SU-DHL-6 (cell line): ENCODE results near the gene IER5.

Experiments used
- H2AFZ ChIP-seq: fragments of 200-600 bp; sonication (generic); 2 replicates; pipeline ENCODE4 v1.6.1; 2014; ENCODE audit warnings: low read depth, mild to moderate bottlenecking, moderate library complexity, mixed read lengths, antibody characterized with exemption, low read length; ENCODE audit not compliant: severe bottlenecking
- H3F3A ChIP-seq: fragments of 200-600 bp; shearing (Covaris generic); 2 replicates; pipeline ENCODE4 v1.6.0; 2016; ENCODE audit warnings: antibody characterized with exemption, mild to moderate bottlenecking; ENCODE audit not compliant: insufficient read depth
- H3K27ac ChIP-seq: fragments of 200-600 bp; sonication (generic); 2 replicates; pipeline ENCODE4 v1.5.1; 2016; ENCODE audit warnings: low read depth, mild to moderate bottlenecking, low read length, moderate library complexity, mixed read lengths
- H3K27me3 ChIP-seq: fragments of 200-600 bp; sonication (generic), shearing (Covaris generic); 2 replicates; pipeline ENCODE4 v1.6.0; 2014; ENCODE audit warnings: mild to moderate bottlenecking, low read length
- H3K36me3 ChIP-seq: fragments of 200-600 bp; sonication (generic); 2 replicates; pipeline ENCODE4 v1.6.1; 2014; ENCODE audit warnings: mild to moderate bottlenecking, low read length, mixed read lengths
- H3K4me2 ChIP-seq: fragments of 300-600, 200-600 bp; shearing (Covaris generic), sonication (generic); 2 replicates; pipeline ENCODE4 v1.6.0; 2014; ENCODE audit warnings: low read length, low read depth, mild to moderate bottlenecking; ENCODE audit not compliant: poor library complexity, severe bottlenecking
- H3K4me3 ChIP-seq: fragments of 200-600 bp; sonication (generic); 2 replicates; pipeline ENCODE4 v1.5.1; 2014; ENCODE audit warnings: antibody characterized with exemption, low read length, mild to moderate bottlenecking, mixed read lengths; ENCODE audit not compliant: insufficient read depth, poor library complexity, severe bottlenecking
- H3K79me2 ChIP-seq: fragments of 200-600 bp; sonication (generic); 2 replicates; pipeline ENCODE4 v1.6.1; 2014; ENCODE audit warnings: mild to moderate bottlenecking, low read length, moderate library complexity; ENCODE audit not compliant: insufficient read depth
- H3K9ac ChIP-seq: fragments of 200-600 bp; sonication (generic); 2 replicates; pipeline ENCODE4 v1.7.0; 2014; ENCODE audit warnings: mild to moderate bottlenecking, low read length
- H3K9me2 ChIP-seq: fragments of 200-600 bp; sonication (generic); replicated peaks from 2 replicates; pipeline ENCODE4 v1.6.1; 2014; ENCODE audit warnings: low read length; ENCODE audit not compliant: insufficient read depth
- H3K9me3 ChIP-seq: fragments of 200-600 bp; sonication (generic); 2 replicates; pipeline ENCODE4 v1.6.1; 2014; ENCODE audit warnings: low read length, mixed read lengths; ENCODE audit not compliant: insufficient read depth
- H4K20me1 ChIP-seq: fragments of 200-600 bp; sonication (generic); 2 replicates; pipeline ENCODE4 v1.6.1; 2014; ENCODE audit warnings: low read depth, mild to moderate bottlenecking, antibody characterized with exemption, low read length, moderate library complexity, mixed read lengths
- EZH2phosphoT487 ChIP-seq: fragments of 200-600 bp; sonication (generic), shearing (Covaris generic); conservative IDR thresholded peaks from 2 replicates; pipeline ENCODE4 v1.6.1; 2018; ENCODE audit warnings: mild to moderate bottlenecking, antibody characterized with exemption, low read length, moderate library complexity, mixed read lengths
- TF ChIP-seq, protein P1 (sequence below): fragments of 200-600 bp; sonication (generic); IDR thresholded peaks from one replicate; pipeline ENCODE4 v1.5.1; 2017; ENCODE audit warnings: antibody characterized with exemption, mild to moderate bottlenecking, low read length, moderate library complexity; ENCODE audit not compliant: insufficient read depth, poor library complexity, severe bottlenecking

Gene IER5

DNA sequence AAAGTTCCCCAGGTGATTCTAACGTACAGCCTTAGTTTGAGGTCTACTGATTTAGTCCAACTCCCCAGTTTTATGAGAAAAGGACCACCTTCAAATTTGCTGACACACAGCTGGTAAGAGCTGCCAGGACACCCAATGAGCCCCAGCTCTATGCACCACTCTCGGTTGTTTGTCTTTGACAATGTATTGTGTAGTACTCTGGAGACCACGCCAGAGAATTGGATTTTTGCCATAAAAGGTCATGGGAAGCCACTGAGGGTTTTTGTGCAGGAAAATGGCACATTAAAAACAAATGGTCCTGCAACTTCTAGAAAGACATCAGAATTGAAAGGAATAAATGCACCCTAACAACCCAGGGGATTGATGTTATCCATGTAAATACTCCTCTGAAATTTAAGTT lies 7.1 kb upstream of the IER5 start:
- Histone ChIP-seq H3K9me3 (no peaks in the 10 kb centered on the region), H2AFZ (no peak overlapping the region), H3K36me3 (no peaks in the 10 kb centered on the region), H3K9ac (no peak overlapping the region), H4K20me1 (no peaks in the 10 kb centered on the region), H3K9me2 (no peaks in the 10 kb centered on the region), H3K79me2 (no peaks in the 10 kb centered on the region), H3K27ac (no peak overlapping the region), H3K4me3 (no peak overlapping the region), H3F3A (no peaks in the 10 kb centered on the region), H3K4me2 (no peak overlapping the region), H3K27me3 (no peaks in the 10 kb centered on the region)
- TF ChIP-seq, protein P1, sequence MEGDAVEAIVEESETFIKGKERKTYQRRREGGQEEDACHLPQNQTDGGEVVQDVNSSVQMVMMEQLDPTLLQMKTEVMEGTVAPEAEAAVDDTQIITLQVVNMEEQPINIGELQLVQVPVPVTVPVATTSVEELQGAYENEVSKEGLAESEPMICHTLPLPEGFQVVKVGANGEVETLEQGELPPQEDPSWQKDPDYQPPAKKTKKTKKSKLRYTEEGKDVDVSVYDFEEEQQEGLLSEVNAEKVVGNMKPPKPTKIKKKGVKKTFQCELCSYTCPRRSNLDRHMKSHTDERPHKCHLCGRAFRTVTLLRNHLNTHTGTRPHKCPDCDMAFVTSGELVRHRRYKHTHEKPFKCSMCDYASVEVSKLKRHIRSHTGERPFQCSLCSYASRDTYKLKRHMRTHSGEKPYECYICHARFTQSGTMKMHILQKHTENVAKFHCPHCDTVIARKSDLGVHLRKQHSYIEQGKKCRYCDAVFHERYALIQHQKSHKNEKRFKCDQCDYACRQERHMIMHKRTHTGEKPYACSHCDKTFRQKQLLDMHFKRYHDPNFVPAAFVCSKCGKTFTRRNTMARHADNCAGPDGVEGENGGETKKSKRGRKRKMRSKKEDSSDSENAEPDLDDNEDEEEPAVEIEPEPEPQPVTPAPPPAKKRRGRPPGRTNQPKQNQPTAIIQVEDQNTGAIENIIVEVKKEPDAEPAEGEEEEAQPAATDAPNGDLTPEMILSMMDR = no peak
- TF ChIP-seq EZH2phosphoT487 = no peak

DNA sequence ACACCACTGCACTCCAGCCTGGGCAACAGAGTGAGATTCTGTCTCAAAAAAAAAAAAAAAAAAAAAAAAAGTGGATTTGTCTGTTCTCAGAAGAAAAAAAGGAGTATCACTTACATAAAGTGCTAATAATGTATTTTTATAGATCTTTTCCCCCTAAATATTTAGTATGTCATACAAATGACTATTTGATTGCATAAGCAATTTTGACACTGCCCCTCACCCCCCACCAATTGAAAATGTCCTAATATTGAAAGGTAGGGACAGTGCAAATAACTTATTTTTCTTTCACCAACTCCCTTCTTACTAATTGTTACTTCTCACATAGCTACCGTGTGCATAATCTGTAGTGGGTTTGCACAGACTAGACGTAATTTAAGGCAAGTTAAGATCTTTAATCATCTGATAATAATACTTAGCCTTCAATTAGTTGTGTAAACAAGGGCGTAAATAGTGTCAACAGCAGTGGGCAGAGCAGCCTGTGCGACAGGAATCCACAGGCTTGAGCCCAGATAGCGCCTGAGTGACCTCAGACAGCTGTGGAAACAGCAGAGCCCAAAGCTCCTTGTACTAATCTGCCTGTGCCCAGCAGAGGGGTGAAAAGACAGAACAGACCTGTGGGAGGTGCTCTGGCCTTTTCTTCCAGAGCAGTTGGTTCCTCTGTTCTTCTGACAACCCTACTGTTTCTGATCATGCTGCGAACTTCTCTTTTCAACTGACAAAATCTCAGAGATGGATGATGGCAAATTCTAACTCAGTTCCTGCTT lies 4.5 kb upstream of the IER5 start:
- no peaks in the 10 kb centered on the region for H3K27me3 ChIP-seq
- no peaks in the 10 kb centered on the region for H3K36me3 ChIP-seq
- H4K20me1 ChIP-seq = no peaks in the 10 kb centered on the region
- no peak overlapping the region for H2AFZ ChIP-seq
- H3K27ac ChIP-seq = no peak overlapping the region
- peaks cover 3% of the 10 kb centered on the region; the same call in 1 of the 2 replicates for H3F3A ChIP-seq
- no peaks in the 10 kb centered on the region for H3K9me3 ChIP-seq
- H3K9ac ChIP-seq = no peak overlapping the region
- no peak overlapping the region for H3K4me2 ChIP-seq
- H3K4me3 ChIP-seq = no peak overlapping the region
- no peaks in the 10 kb centered on the region for H3K79me2 ChIP-seq
- H3K9me2 ChIP-seq = no peaks in the 10 kb centered on the region
- TF ChIP-seq, protein P1 = peak; percentile 44
- TF ChIP-seq EZH2phosphoT487 = no peak

DNA sequence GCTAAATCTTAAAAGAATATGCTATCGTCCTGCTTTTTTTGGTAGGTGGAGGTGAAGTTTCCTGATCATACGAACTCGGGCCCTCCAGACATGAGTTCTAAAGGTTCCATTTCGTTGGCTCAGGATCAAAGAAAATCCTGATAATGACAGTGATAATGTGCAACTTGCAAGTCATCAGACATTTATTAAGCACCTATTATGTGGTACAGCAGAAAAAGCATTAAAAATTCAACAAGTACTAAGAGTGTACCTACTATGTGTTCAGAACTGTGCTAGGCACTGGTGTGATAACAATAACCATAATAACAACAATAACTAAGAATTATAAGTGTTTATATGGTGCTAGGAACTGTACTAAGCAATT lies 3.9 kb upstream of the IER5 start:
- Histone ChIP-seq H3K27me3 (no peaks in the 10 kb centered on the region), H3K4me2 (no peak overlapping the region)
- TF ChIP-seq EZH2phosphoT487 = no peak
- TF ChIP-seq, protein P1 = no peak

More for the DNA sequence above, 3.9 kb upstream of the IER5 start:
- Histone ChIP-seq H2AFZ (no peak overlapping the region), H3K27ac (no peak overlapping the region), H3K9ac (no peak overlapping the region), H4K20me1 (no peaks in the 10 kb centered on the region), H3K4me3 (no peak overlapping the region), H3K9me2 (no peaks in the 10 kb centered on the region), H3F3A (peaks cover 3% of the 10 kb centered on the region; the same call in 1 of the 2 replicates), H3K36me3 (no peaks in the 10 kb centered on the region), H3K79me2 (no peaks in the 10 kb centered on the region), H3K9me3 (no peaks in the 10 kb centered on the region)
